Measurements from ENCODE around the gene PBX3.

The PBX3 gene

DNA sequence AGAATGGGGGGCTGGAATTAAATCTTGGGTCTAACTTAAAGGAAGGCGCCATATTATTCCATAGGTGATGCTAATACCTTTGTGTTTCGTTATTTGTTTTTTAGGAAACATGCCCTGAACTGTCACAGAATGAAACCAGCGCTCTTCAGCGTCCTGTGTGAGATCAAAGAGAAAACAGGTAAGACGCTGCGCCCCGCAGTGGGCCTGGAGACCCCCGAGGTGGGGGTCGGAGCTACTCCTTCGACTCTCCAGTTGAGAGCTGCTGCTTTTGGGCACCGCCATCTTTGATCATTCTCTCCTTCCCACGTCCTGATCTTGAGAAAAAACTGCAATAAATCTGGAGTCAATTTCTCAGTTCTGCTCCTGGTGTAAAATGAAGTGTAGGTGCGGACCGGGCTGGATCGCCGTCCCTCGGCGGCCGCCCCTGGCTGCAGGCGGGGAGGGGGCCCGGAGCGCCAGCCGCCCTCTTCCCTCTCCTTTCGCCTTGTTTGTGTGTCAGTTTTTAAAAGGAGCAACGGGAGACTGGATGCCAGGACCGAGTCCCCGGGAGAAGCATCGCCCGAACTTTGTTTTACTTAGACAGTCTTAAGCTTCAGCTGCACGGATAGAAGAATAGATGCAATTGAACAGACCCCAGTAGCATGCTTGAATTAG, 1.4 kb downstream of the PBX3 start:
- no peak for DNase-seq (ENCODE audit: low read depth in 2 of 2)

DNA sequence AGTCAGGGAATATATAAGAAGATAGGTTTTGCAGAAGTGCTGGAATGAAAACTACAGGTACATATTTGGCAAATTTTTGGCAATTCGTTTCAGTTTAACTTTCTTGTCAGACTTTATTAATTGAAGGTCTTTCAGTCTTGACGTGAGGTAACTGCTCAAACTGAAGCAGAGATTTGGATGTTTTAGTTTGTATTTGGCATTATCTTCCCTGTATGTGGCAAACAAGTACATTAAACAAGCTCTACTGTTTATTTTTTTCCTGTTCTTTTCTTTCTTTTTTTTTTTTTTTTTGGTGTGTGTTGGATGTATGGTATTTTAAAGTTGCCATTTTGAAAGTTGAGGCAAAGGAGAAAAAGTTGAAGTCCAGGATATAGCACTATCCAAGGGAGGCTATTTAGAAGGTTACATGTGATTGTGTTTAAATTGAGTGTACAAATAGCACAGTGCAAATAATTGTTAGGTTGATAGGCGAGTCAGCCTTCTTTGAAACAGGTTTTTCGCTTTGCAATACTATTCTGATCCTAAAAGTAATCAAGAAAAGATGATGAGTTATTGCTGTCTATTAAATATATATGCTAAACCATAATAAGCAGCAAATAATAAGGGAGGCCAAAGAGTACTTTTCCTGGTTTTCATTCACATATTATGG, 2.2 kb downstream of the PBX3 start:
- no peak for DNase-seq (ENCODE audit: low read depth in 2 of 2)

DNA sequence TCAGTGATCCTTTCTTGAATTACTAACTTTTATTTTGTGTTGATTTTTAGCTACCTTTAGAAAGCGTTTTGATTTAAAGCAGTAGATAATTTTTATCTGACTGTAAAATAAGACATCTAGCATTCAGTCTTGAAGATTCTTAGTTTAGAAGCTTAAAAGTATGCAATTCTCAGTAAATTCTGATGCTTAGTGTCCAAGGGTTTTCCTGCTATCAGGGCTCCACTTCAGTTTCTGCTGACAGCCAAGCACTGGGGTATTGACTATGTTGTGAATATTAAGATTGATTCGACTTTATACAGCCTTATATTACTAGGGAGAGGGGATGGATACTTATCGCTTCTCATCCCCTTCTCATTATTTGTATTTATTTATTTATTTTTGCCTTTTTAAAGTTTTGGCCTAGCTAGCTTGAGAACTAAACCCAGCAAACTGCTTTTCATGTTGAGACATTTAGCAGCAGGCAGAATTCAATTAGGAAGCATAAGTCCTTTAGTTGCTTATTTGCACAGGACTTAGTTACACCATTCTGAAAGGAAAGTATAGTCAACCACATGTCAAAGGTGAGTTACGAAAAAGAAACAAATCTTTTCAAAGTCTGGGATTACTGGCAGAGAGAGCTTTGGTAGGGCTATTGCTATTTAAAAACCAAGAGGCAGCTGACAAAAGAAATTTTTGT, 2.9 kb downstream of the PBX3 start:
- DNase-seq (ENCODE audit: low read depth in 2 of 2), result no peak

DNA sequence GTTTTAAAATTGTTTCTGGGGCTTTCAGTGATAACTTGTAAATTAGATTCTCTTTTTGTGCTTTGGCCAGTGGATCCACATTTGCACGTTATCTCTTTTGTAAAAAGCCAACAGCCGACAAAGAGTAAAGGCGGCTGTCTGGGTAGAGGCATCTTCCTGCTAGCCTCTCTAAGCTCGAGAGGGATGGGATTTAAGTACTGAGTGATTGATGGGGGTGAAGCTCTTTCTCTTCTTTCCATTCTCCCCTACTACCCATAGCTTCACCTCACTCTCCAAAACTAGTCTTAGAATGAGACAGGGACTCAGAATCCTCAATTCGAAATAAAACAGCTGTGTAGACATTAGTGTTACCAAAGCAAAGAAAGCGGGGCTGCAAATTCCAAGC, 3.4 kb downstream of the PBX3 start:
- no peak for DNase-seq (ENCODE audit: low read depth in 2 of 2)

DNA sequence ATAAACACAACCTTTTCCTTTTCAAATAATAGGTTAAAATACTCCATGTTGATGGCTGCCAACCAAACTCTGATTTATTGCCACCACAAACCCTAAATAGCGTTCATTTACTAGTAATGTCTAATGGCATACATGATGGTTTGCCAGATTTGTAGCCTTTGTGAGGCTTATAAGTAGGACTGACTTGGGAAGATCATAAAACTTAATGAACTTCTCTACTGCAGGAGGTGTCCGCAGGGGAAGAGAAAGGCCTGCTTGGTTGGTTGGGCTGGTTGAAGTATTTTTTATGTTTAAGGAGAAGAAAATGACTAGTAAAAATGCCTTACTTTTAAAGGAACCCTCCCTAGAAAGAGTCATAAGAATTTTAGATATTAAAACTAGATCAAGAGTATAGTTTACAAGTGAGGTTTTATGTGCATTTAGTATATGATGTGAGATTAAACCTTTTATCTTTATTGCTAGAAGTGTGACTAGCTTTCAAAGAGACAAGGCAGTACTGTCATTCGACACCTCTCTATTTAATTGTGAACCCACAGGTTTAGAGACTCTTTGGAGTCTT, 5.0 kb downstream of the PBX3 start:
- no peak for DNase-seq (ENCODE audit: low read depth in 2 of 2)

DNA sequence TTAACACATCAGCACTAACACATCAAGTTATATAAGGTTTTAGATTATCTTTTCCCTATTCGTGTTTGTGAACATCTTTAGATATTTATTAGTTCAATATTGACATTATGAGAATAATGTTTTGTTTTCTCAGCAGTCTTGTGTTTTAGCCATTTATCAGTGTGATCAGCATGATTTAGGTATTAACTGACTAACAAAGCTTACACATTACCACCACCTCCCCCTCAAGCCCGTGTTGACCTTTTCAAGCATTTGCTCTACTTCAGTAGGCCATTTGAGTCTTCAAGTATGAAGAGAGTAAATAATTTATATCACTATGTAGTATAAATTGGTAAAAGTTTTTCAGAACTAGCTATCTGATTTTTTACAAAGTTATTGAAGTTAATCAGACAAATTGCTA, 6.9 kb downstream of the PBX3 start:
- DNase-seq (ENCODE audit: low read depth in 2 of 2), result no peak

GRCh38 chr9:125755340-125755739, 8.2 kb downstream of the PBX3 start:
- DNase-seq (ENCODE audit: low read depth in 2 of 2), result no peak

- no peak for DNase-seq (ENCODE audit: low read depth in 2 of 2)
These were observed 9.3 kb downstream of the PBX3 start for GRCh38 chr9:125756518-125756917.

DNA sequence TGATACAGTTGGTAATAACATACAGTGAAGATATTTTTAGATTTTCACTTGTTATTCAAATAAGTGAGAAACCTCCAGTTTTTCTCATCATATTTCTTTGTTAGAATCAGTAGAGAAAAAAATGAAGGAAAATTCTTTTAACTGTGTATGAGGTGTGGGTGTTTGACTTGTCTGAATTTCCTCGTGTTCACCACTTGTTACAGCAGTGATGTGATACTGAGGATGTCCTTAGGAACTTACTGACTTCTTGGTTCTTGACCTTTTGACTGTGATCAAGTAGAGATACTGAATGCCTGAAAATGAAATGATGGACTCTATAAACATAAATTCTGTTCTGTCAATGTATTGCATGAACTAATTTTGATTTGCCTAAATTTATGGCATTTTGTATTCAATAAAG, 10.7 kb downstream of the PBX3 start:
- no peak for DNase-seq (ENCODE audit: low read depth in 2 of 2)

- DNase-seq (ENCODE audit: low read depth in 2 of 2), result no peak
These were observed 12.0 kb downstream of the PBX3 start for GRCh38 chr9:125758986-125759763.

DNA sequence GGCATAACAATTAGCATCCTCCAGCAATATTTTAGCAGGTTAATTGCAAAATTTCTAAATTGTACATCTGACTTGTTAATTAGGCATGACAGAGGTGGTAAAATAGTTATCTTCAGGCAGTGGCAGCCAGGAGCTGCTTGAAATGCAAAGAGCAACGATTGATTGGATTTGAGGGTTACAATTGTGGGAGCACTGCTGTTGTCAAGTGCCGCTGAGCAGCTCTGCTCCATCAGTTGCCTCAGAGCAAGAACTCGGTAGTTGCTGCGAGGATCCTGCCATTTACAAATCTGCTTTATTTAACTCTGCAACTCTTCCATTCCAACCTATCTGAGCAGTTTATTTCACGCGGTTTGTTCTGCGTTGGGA, 12.6 kb downstream of the PBX3 start:
- DNase-seq (ENCODE audit: low read depth in 2 of 2), result no peak

- no peak for DNase-seq (ENCODE audit: low read depth in 2 of 2)
These were observed 13.4 kb downstream of the PBX3 start for GRCh38 chr9:125760537-125760936.

GRCh38 chr9:125761676-125762450, 14.7 kb downstream of the PBX3 start:
- DNase-seq (ENCODE audit: low read depth in 2 of 2), result no peak

- no peak for DNase-seq (ENCODE audit: low read depth in 2 of 2)
These were observed 16.2 kb downstream of the PBX3 start for GRCh38 chr9:125763394-125763801.

DNA sequence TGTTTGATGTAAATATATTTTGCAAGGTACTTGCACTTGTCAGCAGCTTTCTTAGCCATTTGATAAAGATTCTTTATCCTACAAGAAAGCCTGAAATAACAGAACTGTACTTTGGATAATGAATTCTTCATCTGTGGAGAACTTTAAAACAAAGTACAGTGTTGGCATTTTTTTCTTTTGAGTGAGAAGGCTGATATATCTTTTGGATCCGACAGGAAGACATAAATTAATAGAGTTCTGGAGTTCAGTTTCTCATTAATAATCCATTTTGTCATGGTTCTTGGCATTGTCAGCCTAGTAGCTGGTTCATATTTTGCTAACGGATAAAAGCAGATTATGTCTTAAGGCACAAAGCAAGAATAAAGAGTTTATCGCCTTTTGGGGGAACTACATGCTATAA, 17.0 kb downstream of the PBX3 start:
- DNase-seq (ENCODE audit: low read depth in 2 of 2), result no peak

DNA sequence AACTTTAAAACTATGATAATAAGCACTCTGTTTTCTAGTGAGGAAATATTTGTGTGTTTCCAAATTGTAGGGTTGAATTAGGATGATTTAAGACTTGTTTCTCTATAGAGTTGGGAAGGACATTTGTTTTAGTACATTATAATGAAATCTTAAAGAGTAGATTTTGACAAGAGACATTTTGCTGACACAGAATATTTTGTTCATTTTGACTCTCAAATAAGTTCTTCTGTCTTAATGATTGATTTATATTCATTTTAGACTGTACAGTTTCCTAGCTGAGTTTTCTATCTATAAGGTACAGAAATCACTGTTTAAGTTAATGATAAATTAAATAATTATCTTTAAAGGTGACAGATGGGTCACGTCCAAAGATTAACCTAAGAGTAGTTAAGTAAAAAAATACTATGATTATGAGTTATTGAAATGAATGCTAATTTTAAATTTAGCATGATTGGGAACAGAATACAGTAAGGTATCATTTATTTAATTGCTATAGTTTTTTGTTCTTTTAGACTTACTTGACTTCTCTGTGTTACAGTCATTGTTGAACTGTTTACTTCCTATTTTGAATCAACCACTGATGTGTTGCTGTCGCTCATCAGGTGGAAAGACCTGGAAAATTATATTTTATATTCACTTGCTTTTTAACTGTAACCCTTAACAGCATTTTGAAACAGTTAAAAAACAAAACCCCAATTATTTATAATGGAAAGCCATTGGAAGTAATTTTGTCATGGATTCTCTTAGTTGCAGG, 19.5 kb downstream of the PBX3 start:
- DNase-seq (ENCODE audit: low read depth in 2 of 2), result no peak

DNA sequence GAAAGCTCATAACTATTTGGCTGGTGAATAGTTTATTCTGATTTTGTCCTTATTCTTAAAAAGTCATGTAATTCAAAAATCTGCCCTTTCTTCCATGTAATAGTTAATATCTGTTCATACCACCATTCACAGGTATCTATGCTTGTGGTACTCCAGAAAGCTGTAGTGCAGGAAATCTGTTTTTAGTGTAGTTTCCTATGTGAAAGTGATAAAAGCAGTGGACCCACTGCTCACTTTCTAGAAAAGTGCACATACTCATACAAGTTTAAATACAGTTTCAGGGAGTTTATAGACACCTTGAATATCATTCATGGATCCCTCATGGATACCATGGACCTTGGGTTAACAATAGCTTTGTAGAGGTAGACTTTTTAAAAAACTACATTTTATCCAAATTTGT, 20.2 kb downstream of the PBX3 start:
- DNase-seq (ENCODE audit: low read depth in 2 of 2), result no peak

DNA sequence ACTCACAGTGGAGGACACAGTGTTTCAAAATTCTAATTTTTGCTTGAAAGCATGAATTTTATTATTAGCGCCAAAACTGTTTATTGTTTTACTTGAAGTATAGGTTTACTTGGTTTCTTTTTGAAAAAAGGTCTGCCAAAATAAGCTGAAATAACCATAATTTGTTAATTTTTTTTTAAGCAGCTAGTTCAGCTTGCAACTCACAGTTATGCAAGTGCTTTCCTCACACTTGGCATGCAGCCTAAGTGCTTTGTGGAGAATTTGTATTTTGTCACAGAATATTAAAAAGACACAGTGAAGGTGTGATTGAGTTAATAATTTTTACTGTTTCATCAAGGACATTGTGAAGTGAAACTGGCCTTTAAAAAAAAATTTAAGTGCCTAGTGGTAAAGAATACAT, 21.6 kb downstream of the PBX3 start:
- no peak for DNase-seq (ENCODE audit: low read depth in 2 of 2)

GRCh38 chr9:125771037-125771436, 23.9 kb downstream of the PBX3 start:
- no peak for DNase-seq (ENCODE audit: low read depth in 2 of 2)

DNA sequence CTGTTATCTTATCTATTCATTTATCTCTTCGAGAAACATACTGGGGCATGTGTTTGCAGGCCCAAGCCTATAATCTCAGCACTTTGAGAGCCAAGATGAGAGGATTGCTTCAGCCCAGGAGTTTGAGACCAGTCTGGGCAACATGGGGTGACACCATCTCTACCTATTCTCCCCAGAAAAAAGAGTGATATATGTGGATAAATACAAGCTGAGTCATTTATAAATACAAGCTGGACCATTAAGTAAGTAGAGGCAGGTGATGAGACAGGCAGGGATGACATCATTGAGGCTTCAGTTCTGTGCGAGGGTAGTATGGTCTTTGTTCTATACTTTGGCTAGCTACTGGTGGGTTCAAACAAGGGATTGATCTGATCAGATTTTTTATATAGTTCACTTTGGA, 25.6 kb downstream of the PBX3 start:
- no peak for DNase-seq (ENCODE audit: low read depth in 2 of 2)

GRCh38 chr9:125774106-125774505, 26.9 kb downstream of the PBX3 start:
- DNase-seq (ENCODE audit: low read depth in 2 of 2), result no peak

All from stimulated activated CD8-positive, alpha-beta memory T cell treated with anti-CD3 and anti-CD28 coated beads, Interleukin-15, amount 100 ng/mL, for 4 hours (primary cell).